Natural killer cell (primary cell): ENCODE data around the gene NR1H2. TPM values are rescaled to one million over a fixed set of nuclear protein-coding genes. Genes with fewer than 3 reads are reported as not detected.

Experiments used
- ATAC-seq, 3 donors: fragments of 150-1000 bp in 2 of 3; fragments of 200-7000 bp in 1 of 3; cut with Tn5 transposase; 1 replicate in 1 of 3; 2 replicates in 2 of 3; pipeline ENCODE4 v1.10.0; 2021; ENCODE audit warnings: mild to moderate bottlenecking in 2 of 3, moderate library complexity in 2 of 3
- DNase-seq, 2 donors: peaks; one replicate each; pipeline versions ENCODE4 v3.0.0 to v3.0.0-alpha.2; 2013 to 2021; ENCODE audit warnings: mixed read lengths in 1 of 2
- H3K27ac ChIP-seq: one replicate; pipeline ENCODE4 v1.5.1; 2013; ENCODE audit warnings: mild to moderate bottlenecking, low read length
- H3K27me3 ChIP-seq: one replicate; pipeline ENCODE4 v1.6.1; 2013; ENCODE audit warnings: low read length; ENCODE audit not compliant: control insufficient read depth, insufficient read depth
- H3K36me3 ChIP-seq: one replicate; pipeline ENCODE4 v1.6.1; 2013; ENCODE audit warnings: low read length; ENCODE audit not compliant: control insufficient read depth, insufficient read depth
- H3K4me1 ChIP-seq: one replicate; pipeline ENCODE4 v1.6.1; 2013; ENCODE audit warnings: low read length; ENCODE audit not compliant: control insufficient read depth, insufficient read depth
- H3K4me3 ChIP-seq: one replicate; pipeline ENCODE4 v1.5.1; 2013; ENCODE audit warnings: low read length
- H3K9me3 ChIP-seq: one replicate; pipeline ENCODE4 v1.6.1; 2013; ENCODE audit warnings: low read length; ENCODE audit not compliant: control insufficient read depth, insufficient read depth
- H3K27ac Mint-ChIP-seq, 2 donors: one replicate each; pipeline ENCODE4 v1.8.0; 2022; ENCODE audit warnings: mild to moderate bottlenecking in 2 of 2, mixed read lengths in 2 of 2, moderate library complexity in 1 of 2
- H3K27me3 Mint-ChIP-seq, 2 donors: one replicate each; pipeline ENCODE4 v1.8.0; 2022; ENCODE audit warnings: low read depth in 2 of 2, mixed read lengths in 2 of 2
- H3K36me3 Mint-ChIP-seq: one replicate; pipeline ENCODE4 v1.8.0; 2022; ENCODE audit warnings: mixed read lengths
- H3K4me1 Mint-ChIP-seq, 2 donors: one replicate each; pipeline ENCODE4 v1.8.0; 2022; ENCODE audit warnings: mixed read lengths in 2 of 2
- H3K4me3 Mint-ChIP-seq: one replicate; pipeline ENCODE4 v1.8.0; 2022; ENCODE audit warnings: mild to moderate bottlenecking, moderate library complexity, mixed read lengths
- H3K9me3 Mint-ChIP-seq, 2 donors: one replicate each; pipeline ENCODE4 v1.8.0; 2022; ENCODE audit warnings: mixed read lengths in 2 of 2
- WGBS: methylation state at CpG from one replicate; pipeline ENCODE4 v1.1.7; 2013; ENCODE audit warnings: missing lambda C conversion rate; ENCODE audit not compliant: insufficient coverage; 5-methylcytosine and 5-hydroxymethylcytosine counted together
- intact Hi-C: fragments of 100-400 bp; cut with micrococcal nuclease; formaldehyde crosslinking; loops from one replicate; pipeline ENCODE4 v1.14.2; 2022
- total RNA-seq, 4 donors: library from RNA; stranded (reverse); fragments of 120-200 nt in 1 of 4; gene quantifications; one replicate each; pipeline versions ENCODE4 v1.2.3 to v1.2.4, GENCODE V29; 2013 to 2022
- TF ChIP-seq, protein P1 (sequence below): fragments of 200-600 bp; IDR thresholded peaks from one replicate; pipeline ENCODE4 v1.8.0; 2022; ENCODE audit warnings: antibody characterized with exemption

Gene NR1H2
- total RNA-seq, 3 donors from 2014 or later (not counting 1 experiment from before 2014, with no cell fraction given), result 185 to 217 (median 211) TPM

DNA sequence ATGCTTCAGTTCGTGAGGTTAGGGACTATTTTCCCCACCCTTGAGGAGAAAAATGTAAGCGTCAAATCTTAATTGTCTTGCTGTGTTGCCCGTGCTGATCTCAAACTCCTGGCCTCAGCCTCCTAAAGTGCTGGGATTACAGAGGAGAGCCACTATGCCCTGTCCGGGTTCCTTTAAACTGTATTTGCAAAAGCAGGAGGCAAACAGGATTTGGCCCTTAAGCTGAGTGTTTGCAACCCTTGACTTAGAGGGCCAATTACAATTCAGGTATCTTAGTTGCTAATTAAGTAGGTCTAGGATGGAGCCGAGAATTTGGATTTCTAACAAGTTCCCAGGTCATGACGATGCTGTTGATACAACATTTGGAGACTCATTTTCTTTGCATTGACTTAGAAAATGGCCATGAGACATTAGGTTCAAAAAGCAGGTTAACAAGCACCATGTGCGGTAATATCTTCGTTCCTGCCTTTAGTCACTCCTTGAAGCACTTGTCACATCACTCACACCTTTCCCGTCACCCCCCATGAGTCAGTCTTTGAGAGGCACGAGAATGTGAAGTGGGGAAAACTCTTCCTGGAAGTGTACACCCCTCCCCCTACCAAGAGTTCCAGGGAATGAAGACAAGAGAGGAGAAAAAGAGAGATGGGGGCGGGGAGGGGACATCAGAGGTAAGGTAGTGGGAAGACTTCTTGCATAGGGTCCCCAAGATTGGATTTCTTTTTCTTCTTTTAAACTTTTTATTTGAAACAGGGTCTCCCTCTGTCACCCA, 13.4 kb upstream of the NR1H2 start:
- no peaks in the 10 kb centered on the region for H3K9me3 ChIP-seq
- peak overlapping the region; percentile 16 to 71 for H3K27ac Mint-ChIP-seq
- H3K27me3 Mint-ChIP-seq, result no peaks in the 10 kb centered on the region
- intact Hi-C loops, result no loop called here
- H3K27me3 ChIP-seq, result no peaks in the 10 kb centered on the region
- H3K36me3 Mint-ChIP-seq, result no peaks in the 10 kb centered on the region
- peak overlapping the region; percentile 67 for H3K4me3 Mint-ChIP-seq
- no peaks in the 10 kb centered on the region for H3K36me3 ChIP-seq
- peaks cover 51% of the 10 kb centered on the region for H3K4me1 ChIP-seq
- H3K4me1 Mint-ChIP-seq, result peaks cover 35 to 56% of the 10 kb centered on the region in 2 donors
- ATAC-seq (no peak), DNase-seq (peak in 1 of 2 donors; percentile 9)
- 79% methylated on average over 8 of the region's 11 CpGs for WGBS
- no peak overlapping the region for H3K4me3 ChIP-seq
- H3K9me3 Mint-ChIP-seq, result no peaks in the 10 kb centered on the region
- TF ChIP-seq, protein P1, sequence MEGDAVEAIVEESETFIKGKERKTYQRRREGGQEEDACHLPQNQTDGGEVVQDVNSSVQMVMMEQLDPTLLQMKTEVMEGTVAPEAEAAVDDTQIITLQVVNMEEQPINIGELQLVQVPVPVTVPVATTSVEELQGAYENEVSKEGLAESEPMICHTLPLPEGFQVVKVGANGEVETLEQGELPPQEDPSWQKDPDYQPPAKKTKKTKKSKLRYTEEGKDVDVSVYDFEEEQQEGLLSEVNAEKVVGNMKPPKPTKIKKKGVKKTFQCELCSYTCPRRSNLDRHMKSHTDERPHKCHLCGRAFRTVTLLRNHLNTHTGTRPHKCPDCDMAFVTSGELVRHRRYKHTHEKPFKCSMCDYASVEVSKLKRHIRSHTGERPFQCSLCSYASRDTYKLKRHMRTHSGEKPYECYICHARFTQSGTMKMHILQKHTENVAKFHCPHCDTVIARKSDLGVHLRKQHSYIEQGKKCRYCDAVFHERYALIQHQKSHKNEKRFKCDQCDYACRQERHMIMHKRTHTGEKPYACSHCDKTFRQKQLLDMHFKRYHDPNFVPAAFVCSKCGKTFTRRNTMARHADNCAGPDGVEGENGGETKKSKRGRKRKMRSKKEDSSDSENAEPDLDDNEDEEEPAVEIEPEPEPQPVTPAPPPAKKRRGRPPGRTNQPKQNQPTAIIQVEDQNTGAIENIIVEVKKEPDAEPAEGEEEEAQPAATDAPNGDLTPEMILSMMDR, result no peak
- H3K27ac ChIP-seq, result no peak overlapping the region

DNA sequence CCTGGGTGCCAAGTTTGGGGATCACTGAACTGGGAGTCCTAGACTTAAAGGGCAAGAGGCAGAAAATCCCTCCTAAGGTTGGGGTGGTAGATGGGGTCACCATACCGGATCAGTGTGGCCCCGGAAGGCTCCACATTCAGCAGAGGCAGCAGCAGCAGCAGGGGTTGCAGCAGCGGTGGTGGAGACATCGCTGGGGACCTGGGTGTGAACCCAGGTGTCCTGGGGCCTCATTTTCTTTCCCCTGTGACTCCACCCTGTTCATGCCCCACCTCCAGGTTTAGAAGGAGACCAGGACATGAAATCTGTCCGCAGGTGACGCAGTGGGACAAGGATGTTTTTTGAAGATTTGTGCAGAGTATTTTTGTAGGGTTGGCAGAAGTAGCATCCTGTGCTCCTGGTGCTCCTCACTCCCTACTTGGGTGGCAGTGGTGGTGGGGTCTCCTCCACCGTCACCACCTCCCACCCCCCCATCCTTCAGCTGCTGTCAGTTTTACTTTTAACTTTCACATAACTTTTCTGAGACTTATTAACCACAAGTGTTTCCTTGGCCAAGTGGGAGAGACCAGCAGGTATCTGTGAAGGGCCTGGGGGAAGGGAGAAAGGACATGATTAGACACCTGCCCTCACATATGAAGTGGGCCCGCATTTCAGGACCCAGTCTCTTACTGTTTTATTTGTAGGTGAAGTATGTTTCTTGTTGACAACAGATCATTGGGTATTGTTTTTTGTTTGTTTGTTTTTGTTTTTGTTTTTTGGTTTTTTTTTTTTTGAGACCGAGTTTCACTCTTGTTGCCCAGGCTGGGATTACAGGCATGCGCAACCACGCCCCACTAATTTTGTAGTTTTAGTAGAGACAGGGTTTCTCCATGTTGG, 10.6 kb upstream of the NR1H2 start, which contains the start of gene NAPSA:
Gene NAPSA (minus strand): TSS at position 206 of the 873 bp plus-strand sequence. CDS start 18 bp downstream, at position 188.
- 75% methylated on average over 8 of the region's 11 CpGs for WGBS
- TF ChIP-seq, protein P1, result no peak
- ATAC-seq (no peak), DNase-seq (peak in 1 of 2 donors; percentile 12)
- Mint-ChIP-seq H3K27me3 (no peaks in the 10 kb centered on the region), H3K27ac (peak within 1 kb of the TSS; percentile 69 to 85), H3K4me1 (peaks cover 24 to 43% of the 10 kb centered on the region in 2 donors), H3K4me3 (peak within 1 kb of the TSS; percentile 58), H3K9me3 (no peaks in the 10 kb centered on the region), H3K36me3 (no peaks in the 10 kb centered on the region)
- H3K27ac ChIP-seq, result peak within 1 kb of the TSS; percentile 3
- no peak within 1 kb of the TSS for H3K4me3 ChIP-seq
- peaks cover 49% of the 10 kb centered on the region for H3K4me1 ChIP-seq
- no peaks in the 10 kb centered on the region for H3K9me3 ChIP-seq
- no peaks in the 10 kb centered on the region for H3K27me3 ChIP-seq
- no peaks in the 10 kb centered on the region for H3K36me3 ChIP-seq
- intact Hi-C loops, result no loop called here

DNA sequence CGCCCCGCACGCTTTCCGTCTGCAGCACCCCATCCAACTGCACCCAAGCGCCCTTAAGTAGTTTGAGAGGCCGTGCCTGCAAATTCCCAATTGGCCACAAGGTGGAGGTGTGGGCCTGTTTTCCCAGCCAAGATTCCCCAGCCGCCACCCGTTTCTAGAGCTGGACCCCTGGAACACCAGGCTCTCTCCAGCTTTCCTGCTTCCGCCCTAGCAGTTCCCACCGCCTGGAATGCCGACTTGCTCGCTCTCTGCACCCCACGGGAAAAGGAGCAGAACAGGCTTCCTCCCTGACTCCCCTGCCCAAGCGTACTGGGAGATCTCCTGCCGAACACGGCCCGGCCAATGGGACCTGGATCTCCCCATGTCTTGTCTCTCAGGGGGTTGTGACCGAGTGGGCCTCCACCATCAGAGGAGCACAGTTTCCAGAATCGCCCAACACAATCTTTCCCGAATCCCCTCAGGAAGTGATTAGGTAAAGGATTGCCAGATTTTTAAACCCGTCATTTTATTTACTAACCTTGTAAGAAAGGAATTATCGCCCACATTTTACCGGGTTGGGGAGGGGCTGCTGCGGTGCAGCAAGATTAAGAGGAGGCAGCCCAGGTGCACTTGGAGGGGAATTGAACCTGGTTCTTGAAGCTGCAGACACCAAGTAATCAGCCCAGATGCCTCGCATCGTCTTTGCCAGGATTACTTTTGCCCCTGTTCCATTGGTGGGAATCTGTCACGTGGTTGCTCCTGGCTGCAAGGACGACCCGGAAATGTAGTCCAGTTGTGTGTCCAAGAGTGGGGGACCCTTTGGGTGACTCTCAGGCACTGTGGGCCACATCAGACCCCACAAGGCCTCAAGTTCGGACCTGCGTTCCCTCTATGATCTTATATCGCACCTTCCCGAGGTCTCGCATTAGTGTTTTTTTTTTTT, 7.3 kb upstream of the NR1H2 start:
- WGBS, result 11% methylated on average over 28 of the region's 34 CpGs
- peak; percentile 75 to 91 for DNase-seq
- H3K9me3 ChIP-seq, result no peaks in the 10 kb centered on the region
- peak; percentile 78 to 85 (median 79) for ATAC-seq
- Mint-ChIP-seq H3K27me3 (no peaks in the 10 kb centered on the region), H3K4me1 (peaks cover 18 to 20% of the 10 kb centered on the region in 2 donors), H3K9me3 (no peaks in the 10 kb centered on the region), H3K4me3 (peak overlapping the region; percentile 89), H3K36me3 (no peaks in the 10 kb centered on the region), H3K27ac (peak overlapping the region; percentile 77 to 88)
- intact Hi-C loops, result loop anchor here (1.0 kb wide), 2 partner anchors 45 to 92 kb away; no protein-coding TSS in a partner anchor
- peak overlapping the region; percentile 54 for H3K27ac ChIP-seq
- no peaks in the 10 kb centered on the region for H3K27me3 ChIP-seq
- H3K4me1 ChIP-seq, result peaks cover 36% of the 10 kb centered on the region
- peak overlapping the region; percentile 70 for H3K4me3 ChIP-seq
- TF ChIP-seq, protein P1, result peak; percentile 68
- no peaks in the 10 kb centered on the region for H3K36me3 ChIP-seq
